Right lung (tissue), 10 donors: ENCODE data around the gene PPID. TPM values are rescaled to one million over a fixed set of nuclear protein-coding genes. Genes with fewer than 3 reads are reported as not detected.
"Not testable (repeated sequence)": the region's sequence is repeated elsewhere in the genome, so short reads cannot be mapped to it uniquely, and the experiment has no call there.

Experiments
- DNase-seq, 2 donors: peaks; one replicate each; pipeline ENCODE4 v3.0.0-alpha.2; 2013
- long read RNA-seq, 8 donors: transcript quantifications; one replicate each; lab custom pipeline, GENCODE V29; 2026
- polyA plus RNA-seq, 5 donors: library from polyadenylated mRNA; unstranded; fragments of 120-200 nt; gene quantifications; one replicate each; pipeline versions ENCODE4 v1.2.1 to v1.2.3, GENCODE V29; 2013; ENCODE audit warnings: inconsistent platforms in 1 of 5, low replicate concordance in 1 of 5; ENCODE audit not compliant: insufficient read length in 5 of 5, insufficient read depth in 1 of 5

Gene PPID
- polyA plus RNA-seq: 10 to 100 TPM; 52.8 to 65.0 (median 57.6) TPM
- long read RNA-seq, donor 1, transcript PPID-201 (10 exons, 1,823 nt): major isoform, 11 of 13 reads
- long read RNA-seq, donor 1, partial matches to known transcripts: 0 of 13 reads
- long read RNA-seq, donor 1, other reads (novel, unspliced or antisense): 0 of 13 reads
- long read RNA-seq, donor 2, transcript PPID-201 (10 exons, 1,823 nt): major isoform, 9 of 9 reads
- long read RNA-seq, donor 2, partial matches to known transcripts: 0 of 9 reads
- long read RNA-seq, donor 2, other reads (novel, unspliced or antisense): 0 of 9 reads
- long read RNA-seq, donor 3, transcript PPID-201 (10 exons, 1,823 nt): major isoform, 10 of 10 reads
- long read RNA-seq, donor 3, partial matches to known transcripts: 0 of 10 reads
- long read RNA-seq, donor 3, other reads (novel, unspliced or antisense): 0 of 10 reads
- long read RNA-seq, donor 4, transcript PPID-201 (10 exons, 1,823 nt): major isoform, 5 of 5 reads
- long read RNA-seq, donor 4, partial matches to known transcripts: 0 of 5 reads
- long read RNA-seq, donor 4, other reads (novel, unspliced or antisense): 0 of 5 reads
- long read RNA-seq, donor 5, transcript PPID-201 (10 exons, 1,823 nt): major isoform, 13 of 13 reads
- long read RNA-seq, donor 5, partial matches to known transcripts: 0 of 13 reads
- long read RNA-seq, donor 5, other reads (novel, unspliced or antisense): 0 of 13 reads
- long read RNA-seq, donor 6, transcript PPID-201 (10 exons, 1,823 nt): major isoform, 21 of 21 reads
- long read RNA-seq, donor 6, partial matches to known transcripts: 0 of 21 reads
- long read RNA-seq, donor 6, other reads (novel, unspliced or antisense): 0 of 21 reads
- long read RNA-seq, donor 7, transcript PPID-201 (10 exons, 1,823 nt): major isoform, 5 of 22 reads
- long read RNA-seq, donor 7, partial matches to known transcripts: 17 of 22 reads
- long read RNA-seq, donor 7, other reads (novel, unspliced or antisense): 0 of 22 reads
- long read RNA-seq, donor 8, partial matches to known transcripts: 0 of 2 reads
- long read RNA-seq, donor 8, other reads (novel, unspliced or antisense): 0 of 2 reads

DNA sequence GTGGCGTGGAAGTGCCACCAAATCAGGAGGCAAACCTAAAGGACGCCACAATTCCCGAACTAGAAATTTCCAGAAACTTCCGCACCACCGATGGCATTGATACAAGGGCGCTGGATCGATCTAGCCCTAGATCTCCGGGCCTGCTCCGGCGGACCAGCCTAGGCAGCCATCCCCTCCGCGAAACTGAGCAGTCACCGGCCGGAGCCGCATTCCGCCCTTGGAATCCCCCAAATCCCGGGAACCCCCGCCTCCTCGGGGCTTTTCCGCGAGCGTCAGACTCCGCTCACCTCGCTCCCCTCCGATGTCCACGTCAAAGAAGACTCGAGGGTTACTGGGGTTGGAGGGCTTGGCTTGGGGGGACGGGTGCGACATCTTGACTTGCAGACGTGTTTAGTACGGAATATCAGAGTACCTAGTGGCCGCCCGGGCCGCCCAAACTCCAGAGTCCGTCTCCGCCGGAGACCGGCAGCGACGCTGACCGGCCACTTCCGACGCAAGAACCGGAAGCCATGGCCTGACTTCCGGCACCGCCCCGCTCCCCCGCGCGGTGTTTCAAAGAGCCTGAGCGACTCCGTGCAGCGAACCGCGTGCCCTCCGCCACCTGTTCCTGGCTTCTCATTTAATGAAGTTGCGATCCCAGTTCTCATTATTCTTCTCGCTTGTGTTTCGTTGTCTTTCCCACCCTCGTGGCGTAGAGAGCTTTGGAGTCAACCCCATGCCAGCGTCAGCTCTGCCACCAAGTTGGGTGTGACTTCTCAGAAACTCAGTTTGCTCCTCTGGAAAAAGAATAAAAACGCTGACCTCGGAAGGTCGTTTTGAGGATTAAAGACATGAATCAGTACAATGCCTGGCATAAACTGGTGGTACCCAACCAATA, at the start of gene PPID:
PPID (minus strand) TSS at position 480 of the 877 bp plus-strand sequence; CDS start at position 372, 108 bp downstream.
- DNase-seq: peak; percentile 81 to 83

DNA sequence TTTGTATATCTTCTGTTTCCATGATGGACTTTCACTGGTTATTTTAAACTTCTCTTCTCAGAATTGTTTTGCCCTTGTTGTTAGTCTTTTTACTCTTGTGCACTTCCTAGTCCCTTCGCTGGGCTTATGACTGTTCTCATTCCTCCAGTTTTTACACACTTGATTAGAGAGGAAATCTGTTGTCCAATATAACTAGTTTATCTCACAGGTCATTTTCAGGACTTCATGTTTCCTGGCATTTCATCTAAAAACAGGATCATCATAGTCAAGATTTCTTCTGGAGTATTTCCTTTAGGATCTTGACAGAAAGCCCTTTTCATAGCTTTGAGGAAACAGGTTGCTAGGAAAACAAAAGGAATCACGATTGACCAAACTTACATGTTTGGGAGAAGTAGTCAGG, 48.6 kb upstream of the PPID start:
- no peak for DNase-seq

DNA sequence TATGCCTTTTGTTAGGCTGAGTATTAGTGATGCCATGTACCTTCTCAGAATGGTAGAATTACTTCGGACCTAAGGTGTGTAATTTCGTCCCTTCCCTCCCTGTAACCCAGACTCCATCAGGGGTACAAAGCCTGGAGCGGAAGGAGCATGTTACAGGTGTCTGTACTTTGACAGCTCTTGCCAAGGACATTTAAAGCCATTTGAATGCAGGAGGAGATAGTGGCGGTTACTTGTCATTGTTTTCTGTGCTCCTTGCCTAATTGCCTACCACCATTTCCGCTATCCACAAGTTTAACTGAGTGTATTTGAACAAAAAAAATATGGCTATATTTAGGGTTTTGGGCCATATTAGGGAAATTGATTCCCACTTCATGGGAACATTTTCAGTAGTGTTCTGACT, 47.5 kb upstream of the PPID start:
- DNase-seq: no peak

DNA sequence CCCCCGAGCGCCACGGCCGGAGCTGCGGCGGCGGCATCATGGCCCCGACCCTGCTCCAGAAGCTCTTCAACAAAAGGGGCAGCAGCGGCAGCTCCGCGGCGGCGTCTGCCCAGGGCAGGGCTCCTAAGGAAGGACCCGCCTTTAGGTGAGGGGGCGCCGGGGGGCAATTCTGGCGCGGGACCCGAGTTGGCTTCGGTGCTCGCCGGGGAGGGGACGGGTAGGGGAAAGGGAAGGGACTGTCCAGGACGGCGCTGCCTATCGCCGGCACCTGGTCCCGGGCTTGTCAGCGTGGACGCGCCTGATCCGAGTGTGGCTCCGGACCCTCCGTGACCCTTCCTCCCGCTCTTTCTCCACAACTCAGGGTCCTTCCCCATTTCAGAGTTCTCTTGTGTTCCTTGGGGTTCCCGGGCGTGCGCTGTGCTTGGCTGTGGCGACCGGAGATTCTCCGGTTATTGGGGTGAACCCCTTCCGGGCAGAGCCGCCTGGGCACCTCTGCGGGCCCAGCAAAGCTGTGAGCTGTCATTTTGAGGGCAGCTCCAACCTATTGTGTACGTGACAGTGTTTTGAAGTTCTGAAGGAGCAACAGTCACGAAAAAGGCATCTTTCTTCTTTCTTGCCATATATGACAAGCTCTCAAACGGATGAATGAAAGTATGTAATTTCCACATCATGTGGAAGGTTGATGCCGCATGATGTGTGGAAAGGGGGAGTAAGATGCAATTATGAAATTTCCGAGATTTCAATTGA, 46.2 kb upstream of the PPID start:
- DNase-seq: peak; percentile 35 to 43

DNA sequence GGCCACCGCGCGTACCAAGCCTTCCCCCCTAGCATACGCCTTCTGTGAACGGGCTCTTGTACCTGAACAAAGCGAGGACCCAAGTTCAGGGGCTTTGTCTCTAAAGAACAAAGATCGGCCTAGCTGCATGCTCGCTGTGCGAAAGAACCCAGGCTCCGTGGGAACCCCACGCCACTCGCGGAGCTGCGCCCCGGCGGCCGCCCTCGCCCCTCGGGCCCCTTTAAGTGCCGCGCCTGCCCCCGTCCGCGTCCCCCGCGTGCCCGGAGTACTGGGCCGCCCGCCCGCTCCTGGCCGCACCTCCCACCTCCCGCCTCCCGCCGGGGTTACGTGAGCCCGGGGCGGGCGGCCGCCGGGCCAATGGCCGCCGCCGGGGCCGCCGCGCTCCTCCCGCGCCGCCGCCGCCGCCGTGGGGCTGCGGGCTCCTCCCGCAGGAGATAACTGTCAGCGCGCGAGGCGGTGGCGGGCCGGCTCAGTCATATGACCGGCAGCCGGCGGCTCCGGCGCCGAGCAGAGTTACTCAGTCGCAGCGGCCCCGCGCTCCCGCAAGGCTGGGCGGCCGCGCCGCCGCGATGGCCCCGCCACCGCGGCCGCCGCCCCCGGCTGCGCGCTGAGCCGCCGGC, 45.5 kb upstream of the PPID start, which contains the start of gene FNIP2:
FNIP2 (plus strand) TSS at position 472 of the 620 bp plus-strand sequence. CDS start 187 bp downstream, outside the sequence.
- peak; percentile 76 to 81 for DNase-seq

DNA sequence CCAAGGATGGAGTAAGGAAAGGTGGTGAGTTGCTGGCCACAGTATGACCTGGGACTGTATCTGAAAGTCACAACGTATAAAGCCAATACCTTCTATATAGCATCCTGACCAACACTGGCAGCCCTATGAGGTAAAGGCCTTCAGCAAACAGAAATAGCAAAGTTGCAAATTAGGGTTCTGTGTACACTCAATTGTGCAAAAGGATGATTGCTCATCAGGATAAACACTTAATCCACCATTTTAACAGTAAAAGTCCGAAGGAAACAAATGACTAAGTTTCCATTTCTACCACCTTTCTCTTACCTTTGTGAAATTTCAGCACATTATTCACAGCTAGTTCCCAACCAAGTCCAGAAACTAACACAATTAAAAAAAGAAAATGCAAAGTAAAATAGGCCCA, 44.3 kb upstream of the PPID start:
- no peak for DNase-seq

DNA sequence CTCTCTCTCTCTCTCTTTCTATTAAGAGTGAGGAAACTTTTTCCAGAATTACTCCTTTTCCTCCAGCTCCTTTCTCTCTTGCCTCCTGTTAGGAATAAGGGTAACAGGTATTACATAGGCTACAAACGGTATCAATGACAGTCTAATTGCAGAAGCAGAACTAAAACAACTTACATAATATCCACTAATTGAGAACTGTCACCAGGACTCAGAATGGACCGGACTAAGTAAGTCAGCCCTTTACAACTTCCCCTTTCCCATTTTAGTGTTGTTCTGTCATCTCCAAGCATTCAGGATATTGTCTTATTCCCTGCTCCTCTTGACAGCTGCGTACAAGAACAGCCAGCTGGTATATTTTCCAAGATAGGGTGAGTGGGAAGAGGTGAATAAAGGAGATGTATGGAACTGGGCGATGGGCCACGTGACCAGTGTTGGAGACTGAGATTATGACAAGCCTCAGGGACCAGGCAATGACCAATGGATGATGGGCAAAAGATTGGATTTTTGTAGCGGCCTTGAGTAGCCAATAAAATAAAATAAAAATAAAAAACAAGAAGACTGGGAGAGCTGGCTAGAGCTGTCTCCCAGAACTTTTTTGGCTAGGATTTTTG, 43.3 kb upstream of the PPID start:
- DNase-seq: no peak

DNA sequence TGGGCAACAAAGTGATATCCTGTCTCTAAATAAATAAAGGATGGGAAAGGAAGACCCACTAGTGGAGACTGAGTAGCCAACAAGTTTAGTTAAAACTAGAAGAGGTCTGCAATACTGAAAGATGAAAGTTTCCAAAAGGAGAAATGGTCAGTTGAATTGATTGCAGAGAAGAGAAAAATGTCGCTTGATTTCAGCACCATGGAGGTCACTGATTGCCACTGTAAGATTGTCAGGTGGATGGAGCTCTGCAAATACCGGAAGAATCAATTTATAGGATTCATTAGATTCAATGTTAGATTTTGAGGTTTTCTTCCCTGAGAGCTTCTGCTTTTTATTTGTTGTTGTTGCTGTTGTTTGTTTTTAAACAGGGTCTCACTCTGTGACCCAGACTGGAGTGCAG, 40.3 kb upstream of the PPID start:
- no peak for DNase-seq

DNA sequence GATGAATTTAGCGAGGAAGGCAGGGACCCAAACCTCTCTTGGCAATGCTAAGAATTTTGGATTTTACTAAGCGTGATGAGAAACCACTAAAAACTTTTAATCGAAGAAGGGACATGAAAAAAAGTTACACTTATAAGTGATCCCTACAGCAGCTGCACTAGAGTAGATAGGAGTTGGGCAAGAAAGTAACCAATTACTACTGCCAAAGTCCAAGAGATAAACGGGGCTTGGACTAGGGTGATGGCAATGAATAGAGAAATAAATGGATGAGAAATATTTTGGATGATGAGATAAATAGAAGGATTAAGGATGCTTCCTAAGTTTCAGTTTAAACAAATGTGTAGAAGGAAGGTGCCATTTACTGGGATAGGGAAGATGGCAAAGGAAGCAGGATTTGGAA, 39.4 kb upstream of the PPID start:
- no peak for DNase-seq

DNA sequence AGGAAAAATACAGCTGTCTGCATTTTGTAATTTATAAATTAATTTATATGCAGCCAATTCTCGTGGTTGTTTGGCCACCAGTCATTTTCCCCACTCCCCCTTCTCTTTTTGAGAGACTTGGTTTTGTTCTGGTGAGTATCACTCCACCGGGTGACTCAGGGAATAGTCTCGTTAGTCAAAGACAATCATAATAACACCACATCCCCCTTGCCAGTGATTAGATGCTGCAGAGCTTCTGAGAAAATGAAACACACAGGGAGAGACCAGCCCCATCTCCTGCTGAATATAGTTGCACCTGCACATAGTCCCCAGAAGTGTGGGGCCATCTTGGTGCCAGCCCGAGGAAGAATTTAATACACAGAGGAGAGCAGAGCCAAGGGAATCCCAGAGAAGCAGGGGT, 37.7 kb upstream of the PPID start:
- DNase-seq: no peak

DNA sequence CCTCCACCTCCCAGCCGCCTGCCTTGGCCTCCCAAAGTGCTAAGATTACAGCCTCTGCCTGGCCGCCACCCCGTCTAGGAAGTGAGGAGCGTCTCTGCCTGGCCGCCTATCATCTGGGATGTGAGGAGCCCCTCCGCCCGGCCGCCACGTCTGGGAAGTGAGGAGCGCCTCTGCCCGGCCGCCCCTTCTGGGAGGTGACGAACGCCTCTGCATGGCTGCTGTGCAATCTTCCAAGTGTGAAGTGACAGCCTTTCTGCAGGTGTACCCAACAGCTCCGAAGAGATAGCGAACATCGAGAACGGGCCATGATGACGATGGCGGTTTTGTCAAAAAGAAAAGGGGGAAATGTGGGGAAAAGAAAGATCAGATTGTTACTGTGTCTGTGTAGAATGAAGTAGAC, 36.3 kb upstream of the PPID start:
- not testable (repeated sequence) for DNase-seq

DNA sequence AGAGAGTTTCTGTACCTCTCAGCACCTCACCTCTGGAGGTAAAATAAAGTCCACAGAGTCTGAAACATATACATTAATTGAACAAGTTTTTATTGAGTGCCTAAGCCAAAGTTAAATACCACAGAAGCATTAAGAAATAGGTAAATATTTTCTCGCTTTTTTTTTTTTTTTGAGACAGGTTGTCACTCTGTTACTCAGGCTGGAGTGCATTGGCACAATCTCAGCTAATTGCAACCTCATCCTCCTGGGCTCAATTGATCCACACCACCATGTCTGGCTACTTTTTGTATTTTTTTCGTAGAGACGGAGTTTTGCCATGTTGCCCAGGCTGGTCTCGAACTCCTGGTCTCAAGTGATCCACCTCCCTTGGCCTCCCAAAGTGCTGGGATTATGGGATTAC, 35.5 kb upstream of the PPID start:
- no peak for DNase-seq

DNA sequence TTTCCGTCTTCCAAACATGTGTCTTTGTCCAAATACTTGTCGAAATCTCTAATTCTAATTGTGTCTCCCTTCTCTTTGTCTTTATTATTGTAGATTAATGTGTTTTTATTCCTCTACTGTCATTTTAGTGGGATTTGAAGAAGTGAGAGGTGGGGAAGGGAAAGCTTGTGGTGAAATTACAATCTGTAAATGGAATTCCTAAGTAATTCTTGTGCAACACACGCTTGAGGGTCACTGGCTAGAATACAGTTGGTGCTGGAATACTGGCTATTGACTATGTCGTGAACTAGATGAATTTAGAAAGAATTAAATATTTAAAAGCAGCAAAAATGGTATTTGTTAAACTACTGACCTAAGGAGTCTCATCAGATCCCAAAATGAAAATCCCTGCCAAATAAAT, 34.9 kb upstream of the PPID start:
- no peak for DNase-seq

DNA sequence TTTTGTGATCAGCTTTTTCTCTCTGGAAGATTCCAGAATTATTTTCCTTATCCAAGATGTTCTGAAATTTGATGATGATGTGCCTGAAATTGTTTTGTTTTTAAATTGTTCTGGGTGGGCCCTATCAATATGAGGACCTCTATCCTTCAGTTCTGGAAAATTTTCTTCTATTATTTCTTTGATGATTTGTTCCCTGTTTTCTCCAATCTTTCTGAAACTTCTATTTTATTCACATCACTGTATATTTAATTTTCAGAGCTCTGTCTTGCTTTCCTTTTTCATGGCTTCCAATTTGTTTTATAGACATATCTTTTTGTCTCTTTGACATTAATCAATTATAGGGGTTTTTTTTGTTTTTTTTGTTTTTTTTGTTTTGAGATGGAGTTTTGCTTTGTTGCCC, 33.4 kb upstream of the PPID start:
- no peak for DNase-seq

DNA sequence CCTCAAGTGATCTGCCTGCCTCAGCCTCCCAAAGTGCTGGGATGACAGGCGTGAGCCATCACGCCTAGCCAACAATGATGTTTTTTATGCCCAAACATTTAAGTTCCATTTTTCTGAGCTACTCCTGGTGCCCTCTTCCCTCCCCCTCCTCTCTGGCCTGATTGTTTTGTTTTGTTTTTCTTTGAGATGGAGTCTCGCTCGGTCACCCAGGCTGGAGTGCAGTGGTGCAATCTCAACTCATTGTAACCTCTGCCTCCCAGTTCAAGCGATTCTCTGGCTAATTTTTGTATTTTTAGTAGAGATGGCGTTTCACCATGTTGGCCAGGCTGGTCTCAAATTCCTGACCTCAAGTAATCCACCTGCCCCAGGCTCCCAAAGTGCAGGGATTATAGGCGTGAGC, 32.6 kb upstream of the PPID start:
- DNase-seq: not testable (repeated sequence)

DNA sequence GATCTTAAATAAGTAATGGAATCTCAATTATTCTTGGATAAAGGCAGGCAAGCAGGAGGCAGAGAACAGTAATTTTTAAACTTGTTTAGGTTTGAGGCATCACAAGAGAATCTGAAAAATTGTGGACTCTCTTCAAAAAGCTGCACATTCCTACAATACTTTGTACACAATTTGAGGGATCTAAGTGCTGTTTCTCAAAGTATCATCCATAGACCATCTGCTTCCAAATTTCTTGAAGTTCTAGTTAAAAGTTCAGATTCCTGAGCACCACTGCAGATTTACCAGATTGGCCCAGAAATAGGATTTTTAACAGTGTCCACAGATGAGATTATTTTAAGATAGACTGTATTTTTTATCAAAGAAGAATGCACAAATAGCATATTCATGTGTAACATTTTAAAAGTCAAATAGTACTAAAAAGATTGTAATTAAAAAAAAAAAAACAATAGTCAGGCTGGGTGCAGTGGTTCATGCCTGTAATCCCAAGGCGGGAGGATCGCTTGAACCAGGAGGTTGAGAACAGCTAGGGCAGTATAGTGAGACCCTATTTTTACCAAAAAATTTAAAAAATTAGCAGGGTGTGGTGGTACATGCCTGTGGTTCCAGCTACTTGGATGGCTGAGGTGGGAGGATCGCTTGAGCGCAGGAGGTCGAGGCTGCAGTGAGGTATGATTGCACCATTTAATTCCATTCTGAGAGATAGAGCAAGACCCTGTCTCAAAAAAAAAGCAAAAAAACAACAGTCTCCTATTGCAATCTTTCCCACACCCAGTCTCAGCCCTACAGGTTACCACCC, 31.4 kb upstream of the PPID start:
- no peak for DNase-seq

DNA sequence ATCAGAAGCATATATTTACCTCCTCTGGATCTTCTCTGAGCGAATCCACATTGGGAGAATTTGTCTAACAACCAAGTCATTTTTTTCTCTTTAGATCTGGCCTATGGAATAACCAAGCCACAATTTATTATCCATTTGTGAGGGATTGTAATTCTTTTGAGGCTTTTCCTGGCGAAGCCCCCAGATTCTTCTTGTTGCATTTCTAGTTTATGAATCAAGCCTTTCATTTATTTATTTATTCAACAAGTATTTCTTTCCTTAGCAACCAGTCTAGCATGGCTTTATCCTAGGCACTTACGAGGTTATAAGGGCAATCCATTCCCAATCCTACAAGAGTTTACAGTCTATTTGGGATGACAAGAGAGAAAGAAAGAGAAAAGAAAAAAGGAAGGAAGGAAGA, 27.2 kb upstream of the PPID start:
- no peak for DNase-seq

DNA sequence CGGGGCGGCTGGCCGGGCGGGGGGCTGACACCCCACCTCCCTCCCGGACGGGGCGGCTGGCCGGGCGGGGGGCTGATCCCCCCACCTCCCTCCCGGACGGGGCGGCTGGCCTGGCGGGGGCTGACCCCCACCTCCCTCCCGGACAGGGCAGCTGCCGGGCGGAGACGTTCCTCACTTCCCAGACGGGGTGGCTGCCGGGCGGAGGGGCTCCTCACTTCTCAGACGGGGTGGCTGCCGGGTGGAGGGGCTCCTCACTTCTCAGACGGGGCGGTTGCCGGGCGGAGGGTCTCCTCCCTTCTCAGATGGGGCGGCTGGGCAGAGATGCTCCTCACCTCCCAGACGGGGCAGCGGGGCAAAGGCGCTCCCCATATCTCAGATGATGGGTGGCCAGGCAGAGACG, 23.3 kb upstream of the PPID start:
- DNase-seq: not testable (repeated sequence)
